RWPE2 (cell line): Measurements from ENCODE around the gene ADGRB2.

ENCODE experiments used
- ATAC-seq: fragments of 200-7000 bp; cut with Tn5 transposase; 3 replicates; pipeline ENCODE4 v1.9.1; 2021; ENCODE audit warnings: low read depth
- DNase-seq: peaks from one replicate; pipeline ENCODE4 v3.0.0-alpha.2; 2020; ENCODE audit warnings: low spot score
- H3K27ac ChIP-seq: fragments of 450-650 bp; 2 replicates; pipeline ENCODE4 v1.5.1; 2017; ENCODE audit warnings: mild to moderate bottlenecking; ENCODE audit not compliant: poor library complexity, severe bottlenecking
- H3K27me3 ChIP-seq: fragments of 250-450 bp; sonication (Bioruptor Pico); 2 replicates; pipeline ENCODE4 v1.5.1; 2021; ENCODE audit warnings: mild to moderate bottlenecking, moderate library complexity; ENCODE audit not compliant: insufficient read depth, poor library complexity, severe bottlenecking
- H3K36me3 ChIP-seq: fragments of 250-450 bp; sonication (Bioruptor Pico); 2 replicates; pipeline ENCODE4 v1.5.1; 2020; ENCODE audit warnings: low read depth, mild to moderate bottlenecking, moderate library complexity
- H3K4me1 ChIP-seq: fragments of 250-450 bp; sonication (Bioruptor Pico); 2 replicates; pipeline ENCODE4 v1.5.1; 2021; ENCODE audit warnings: mild to moderate bottlenecking, moderate library complexity; ENCODE audit not compliant: insufficient read depth, poor library complexity, severe bottlenecking
- H3K4me3 ChIP-seq: fragments of 250-450 bp; sonication (Bioruptor Pico); 2 replicates; pipeline ENCODE4 v1.5.1; 2021; ENCODE audit warnings: mild to moderate bottlenecking, moderate library complexity; ENCODE audit not compliant: severe bottlenecking
- H3K9me3 ChIP-seq: fragments of 250-450 bp; sonication (Bioruptor Pico); 2 replicates; pipeline ENCODE4 v1.5.1; 2021; ENCODE audit warnings: mild to moderate bottlenecking, moderate library complexity; ENCODE audit not compliant: severe bottlenecking
- TF ChIP-seq, protein P1 (sequence below): fragments of 450-650 bp; IDR thresholded peaks from one replicate; pipeline ENCODE4 v1.5.1; 2017; ENCODE audit warnings: mild to moderate bottlenecking, moderate library complexity; ENCODE audit not compliant: poor library complexity, severe bottlenecking

Gene ADGRB2

DNA sequence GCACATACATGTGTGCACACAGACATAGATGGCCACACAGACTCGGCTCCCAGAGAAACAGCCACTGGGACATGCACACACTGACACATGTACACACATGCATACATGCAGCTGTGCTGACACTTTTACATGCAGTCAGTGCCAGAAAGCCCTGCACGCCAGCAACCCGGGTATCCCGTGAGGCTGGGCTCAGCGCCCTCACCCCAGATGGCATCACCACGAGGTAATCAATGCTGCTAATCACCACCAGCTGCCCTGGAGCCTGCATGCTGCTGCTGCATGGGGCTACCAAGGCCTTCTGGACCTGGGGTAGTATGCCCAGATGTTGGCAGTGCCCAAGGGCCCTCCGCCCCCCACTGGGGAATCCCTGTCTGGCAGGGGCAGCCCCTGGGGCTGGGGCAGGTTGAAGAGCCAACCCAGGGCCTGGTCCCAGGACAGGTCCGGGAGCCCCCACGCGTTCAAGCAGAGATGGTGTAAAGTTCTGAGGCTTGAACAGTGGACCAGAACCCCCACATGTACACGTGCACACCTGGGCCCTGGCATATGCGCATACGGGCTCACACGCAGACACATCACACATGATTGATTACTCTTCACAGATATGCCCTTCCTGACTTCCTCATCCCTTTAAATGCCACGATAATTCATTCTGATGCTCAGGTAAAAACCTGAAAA lies 57.6 kb downstream of the ADGRB2 start:
- TF ChIP-seq, protein P1, sequence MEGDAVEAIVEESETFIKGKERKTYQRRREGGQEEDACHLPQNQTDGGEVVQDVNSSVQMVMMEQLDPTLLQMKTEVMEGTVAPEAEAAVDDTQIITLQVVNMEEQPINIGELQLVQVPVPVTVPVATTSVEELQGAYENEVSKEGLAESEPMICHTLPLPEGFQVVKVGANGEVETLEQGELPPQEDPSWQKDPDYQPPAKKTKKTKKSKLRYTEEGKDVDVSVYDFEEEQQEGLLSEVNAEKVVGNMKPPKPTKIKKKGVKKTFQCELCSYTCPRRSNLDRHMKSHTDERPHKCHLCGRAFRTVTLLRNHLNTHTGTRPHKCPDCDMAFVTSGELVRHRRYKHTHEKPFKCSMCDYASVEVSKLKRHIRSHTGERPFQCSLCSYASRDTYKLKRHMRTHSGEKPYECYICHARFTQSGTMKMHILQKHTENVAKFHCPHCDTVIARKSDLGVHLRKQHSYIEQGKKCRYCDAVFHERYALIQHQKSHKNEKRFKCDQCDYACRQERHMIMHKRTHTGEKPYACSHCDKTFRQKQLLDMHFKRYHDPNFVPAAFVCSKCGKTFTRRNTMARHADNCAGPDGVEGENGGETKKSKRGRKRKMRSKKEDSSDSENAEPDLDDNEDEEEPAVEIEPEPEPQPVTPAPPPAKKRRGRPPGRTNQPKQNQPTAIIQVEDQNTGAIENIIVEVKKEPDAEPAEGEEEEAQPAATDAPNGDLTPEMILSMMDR = no peak
- Histone ChIP-seq H3K27ac (no peak overlapping the region), H3K36me3 (no peaks in the 10 kb centered on the region), H3K4me1 (peaks cover 35% of the 10 kb centered on the region), H3K4me3 (no peak overlapping the region), H3K9me3 (no peaks in the 10 kb centered on the region), H3K27me3 (no peaks in the 10 kb centered on the region)
- ATAC-seq (no peak), DNase-seq (no peak)

DNA sequence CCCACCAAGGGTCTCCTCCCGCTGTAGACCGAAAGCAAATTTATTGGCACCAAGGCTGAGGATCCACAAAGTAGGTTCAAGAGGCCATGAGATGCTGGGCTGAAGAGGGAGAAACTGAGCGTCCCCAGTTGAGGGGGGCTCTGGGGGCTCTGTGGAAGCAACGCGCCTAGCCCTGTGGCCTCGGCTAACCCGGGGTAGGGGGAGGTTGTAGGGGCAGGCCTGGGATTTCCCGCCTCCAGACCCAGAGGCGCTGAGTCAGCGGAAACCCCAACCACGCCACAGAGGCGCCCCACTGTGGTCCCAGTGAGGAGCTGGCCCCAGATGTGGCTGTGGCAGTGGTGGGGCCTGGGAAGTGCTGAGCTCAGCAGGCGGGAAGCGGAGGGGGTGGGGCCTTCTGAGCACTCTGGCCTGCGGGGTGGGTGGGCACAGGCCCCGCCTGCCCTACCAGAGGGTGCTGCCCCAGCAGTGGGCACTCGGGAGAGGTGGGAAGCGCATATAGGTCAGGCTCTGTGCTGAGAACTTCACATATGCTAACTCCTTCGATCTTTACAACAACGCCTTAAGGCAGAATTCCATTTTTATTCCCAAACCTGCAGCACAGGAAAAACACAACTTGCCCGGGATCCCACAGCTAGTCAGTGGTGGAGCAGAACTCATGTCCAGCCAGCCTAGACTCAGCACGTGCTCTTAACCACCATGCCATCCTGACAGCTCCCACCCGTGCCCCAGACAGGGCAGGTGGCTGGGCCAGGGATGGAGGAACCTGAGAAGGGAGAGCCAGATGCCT lies 58.9 kb downstream of the ADGRB2 start:
- Histone ChIP-seq H3K36me3 (peaks cover 5% of the 10 kb centered on the region), H3K4me3 (no peak overlapping the region), H3K27ac (peak overlapping the region; percentile 93), H3K4me1 (peaks cover 47% of the 10 kb centered on the region), H3K27me3 (no peaks in the 10 kb centered on the region), H3K9me3 (no peaks in the 10 kb centered on the region)
- peak; percentile 19; the same call in 2 of the 3 replicates for ATAC-seq
- TF ChIP-seq, protein P1 = peak; percentile 70
- DNase-seq = no peak

DNA sequence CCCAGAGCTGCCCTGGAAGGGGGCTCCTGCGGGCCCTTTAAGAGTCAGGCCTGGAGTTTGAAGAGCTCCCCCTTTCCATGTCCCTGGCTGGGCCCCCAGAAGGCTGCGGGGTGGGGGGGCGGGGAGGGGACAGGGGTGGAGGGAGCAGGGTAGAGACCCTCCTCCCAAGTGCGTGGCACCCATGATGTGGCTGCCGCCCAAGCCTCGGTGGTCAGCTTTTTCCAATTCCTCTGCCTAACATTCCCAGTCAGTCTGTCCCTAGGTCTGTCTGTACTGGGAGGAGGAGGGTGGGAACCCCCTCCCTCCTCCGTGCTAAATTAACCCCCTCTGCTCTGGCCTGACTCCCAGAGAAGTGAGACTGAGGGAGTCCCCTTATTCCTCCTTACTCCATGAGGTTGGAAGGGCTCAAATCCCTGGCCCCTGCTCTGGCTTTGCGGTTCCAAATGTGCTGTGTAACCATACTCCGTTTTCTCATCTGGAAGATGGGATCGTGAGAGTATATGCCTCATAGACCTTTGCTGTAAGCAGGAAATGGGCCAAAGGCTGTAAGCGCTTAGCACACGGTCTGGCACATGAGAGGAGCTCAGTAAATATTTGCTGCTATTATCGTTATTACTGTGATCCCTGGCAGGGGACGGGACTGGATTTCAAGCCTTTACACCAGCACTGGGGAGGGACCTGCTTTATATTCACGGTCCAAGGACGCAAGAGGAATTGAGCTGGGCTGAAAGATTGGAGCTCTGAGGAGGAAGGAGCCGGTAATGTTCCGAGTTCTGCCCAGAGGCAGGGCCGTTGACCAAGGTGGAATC lies 59.7 kb downstream of the ADGRB2 start:
- peaks cover 13% of the 10 kb centered on the region for H3K36me3 ChIP-seq
- H3K4me3 ChIP-seq = peak overlapping the region; percentile 66
- ATAC-seq (no peak), DNase-seq (no peak)
- no peaks in the 10 kb centered on the region for H3K27me3 ChIP-seq
- peak overlapping the region; percentile 93 for H3K27ac ChIP-seq
- TF ChIP-seq, protein P1 = no peak
- peaks cover 51% of the 10 kb centered on the region for H3K4me1 ChIP-seq
- no peaks in the 10 kb centered on the region for H3K9me3 ChIP-seq

DNA sequence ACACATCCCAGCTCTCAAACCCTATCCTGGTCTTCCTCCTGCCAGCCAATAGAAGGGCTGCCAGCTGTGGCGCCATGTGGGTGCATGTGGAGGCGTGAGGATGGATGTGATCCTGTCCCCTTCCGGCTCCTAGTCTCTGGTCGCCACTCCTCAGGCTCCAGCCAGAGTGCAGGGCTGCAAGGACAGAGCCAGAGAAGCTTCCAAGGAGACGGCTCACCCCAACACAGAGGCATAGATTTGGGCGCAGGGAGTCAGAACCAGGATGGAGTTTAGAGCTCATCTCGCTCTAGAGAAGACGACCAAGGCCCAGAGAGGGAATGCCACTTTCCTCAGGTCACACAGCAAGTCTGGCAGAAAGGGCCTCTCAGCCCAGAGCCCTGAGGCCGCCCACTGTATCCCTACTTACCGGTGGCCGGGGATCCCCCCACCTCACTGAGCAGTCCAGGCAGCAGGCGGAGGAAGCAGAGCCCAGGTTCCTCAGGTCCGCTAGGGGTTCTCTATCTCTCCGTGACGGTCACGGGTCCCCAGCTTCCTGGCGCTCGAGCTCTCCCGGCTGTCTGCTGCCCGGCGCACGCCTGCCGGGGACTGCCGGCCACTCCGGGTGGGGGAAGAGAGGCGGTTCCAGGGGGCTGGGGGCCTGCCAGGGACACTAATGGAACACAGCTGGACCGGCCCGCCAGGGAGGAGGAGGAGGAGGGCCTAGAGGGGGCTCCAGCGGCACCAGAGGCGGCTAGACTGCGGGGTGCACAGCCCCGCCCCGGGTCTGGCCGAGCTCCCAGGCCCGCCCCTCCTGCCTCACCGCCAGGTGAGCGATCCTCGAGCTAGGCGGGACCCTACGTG lies 60.5 kb downstream of the ADGRB2 start, which contains the start of gene COL16A1:
COL16A1 (minus strand) TSS at position 587 of the 840 bp plus-strand sequence. CDS start 1,824 bp downstream, outside the sequence.
- DNase-seq = no peak

More for the DNA sequence above, 60.5 kb downstream of the ADGRB2 start, which contains the start of gene COL16A1:
- TF ChIP-seq, protein P1 = no peak
- Histone ChIP-seq H3K36me3 (peaks cover 22% of the 10 kb centered on the region), H3K9me3 (no peaks in the 10 kb centered on the region), H3K27ac (peak within 1 kb of the TSS; percentile 93), H3K4me1 (peaks cover 51% of the 10 kb centered on the region), H3K4me3 (peak within 1 kb of the TSS; percentile 66), H3K27me3 (no peaks in the 10 kb centered on the region)
- peak; percentile 63 for ATAC-seq
